ENCODE results near the gene PRRT4.

PRRT4 gene

GRCh38 chr7:128349466-128349825 lies 12.0 kb downstream of the PRRT4 start:
- H3K36me3 ChIP-seq (ENCODE audit: control insufficient read depth, insufficient read depth, low read length): no peaks in the 10 kb centered on the region
- no peak for DNase-seq (ENCODE audit: extremely low read depth, insufficient read length)
- no peaks in the 10 kb centered on the region; the same call in none of the 2 replicates for H3K27me3 ChIP-seq (replicated peaks; ENCODE audit: control insufficient read depth, insufficient read depth, low read length)
- TF ChIP-seq CTCF (IDR thresholded peaks at IDR 0.05; ENCODE audit: insufficient read depth, low read length, poor library complexity, severe bottlenecking): no peak
- no peak overlapping the region for H3K4me3 ChIP-seq (replicated peaks; ENCODE audit: low read depth, low read length)

- peak; percentile 73 for TF ChIP-seq CTCF (IDR thresholded peaks at IDR 0.05; ENCODE audit: insufficient read depth, low read length, poor library complexity, severe bottlenecking)
- no peak overlapping the region for H3K4me3 ChIP-seq (replicated peaks; ENCODE audit: low read depth, low read length)
- no peak for DNase-seq (ENCODE audit: extremely low read depth, insufficient read length)
- H3K27me3 ChIP-seq (replicated peaks; ENCODE audit: control insufficient read depth, insufficient read depth, low read length): no peaks in the 10 kb centered on the region; the same call in none of the 2 replicates
- no peaks in the 10 kb centered on the region for H3K36me3 ChIP-seq (ENCODE audit: control insufficient read depth, insufficient read depth, low read length)
Measured at GRCh38 chr7:128347647-128348097, 13.8 kb downstream of the PRRT4 start.

DNA sequence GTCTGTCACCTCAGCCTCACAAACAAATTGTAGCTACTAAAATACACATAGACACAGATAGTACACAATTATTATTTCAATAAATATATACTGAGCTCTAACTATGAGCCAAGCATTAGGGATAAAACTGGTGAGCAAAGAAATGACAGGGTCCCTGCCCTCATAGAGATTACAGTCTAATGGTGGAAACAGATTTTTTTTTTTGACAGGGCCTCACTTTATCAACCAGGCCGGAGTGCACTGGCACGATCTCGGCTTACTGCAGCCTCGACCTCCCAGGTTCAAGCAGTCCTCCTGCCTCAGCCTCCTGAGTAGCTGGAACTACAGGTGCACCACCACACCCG lies 17.1 kb downstream of the PRRT4 start:
- TF ChIP-seq CTCF (IDR thresholded peaks at IDR 0.05; ENCODE audit: insufficient read depth, low read length, poor library complexity, severe bottlenecking): no peak
- Histone ChIP-seq H3K4me3 (replicated peaks; ENCODE audit: low read depth, low read length) (no peak overlapping the region), H3K36me3 (ENCODE audit: control insufficient read depth, insufficient read depth, low read length) (0 out of 2 replicates have a peak, but pooled peaks cover 2% of the 10 kb centered on the region), H3K27me3 (replicated peaks; ENCODE audit: control insufficient read depth, insufficient read depth, low read length) (no peaks in the 10 kb centered on the region; the same call in 1 of the 2 replicates)
- DNase-seq (ENCODE audit: extremely low read depth, insufficient read length): no peak

GRCh38 chr7:128343554-128344430 lies 17.7 kb downstream of the PRRT4 start, which contains the start of gene RBM28:
Gene RBM28, minus strand, starts transcription at chr7:128343908. Its CDS starts 115 bp downstream, at chr7:128343793.
- H3K27me3 ChIP-seq (replicated peaks; ENCODE audit: control insufficient read depth, insufficient read depth, low read length): no peaks in the 10 kb centered on the region; the same call in 1 of the 2 replicates
- no peak for TF ChIP-seq CTCF (IDR thresholded peaks at IDR 0.05; ENCODE audit: insufficient read depth, low read length, poor library complexity, severe bottlenecking)
- peak; percentile 91 for DNase-seq (ENCODE audit: extremely low read depth, insufficient read length)

DNA sequence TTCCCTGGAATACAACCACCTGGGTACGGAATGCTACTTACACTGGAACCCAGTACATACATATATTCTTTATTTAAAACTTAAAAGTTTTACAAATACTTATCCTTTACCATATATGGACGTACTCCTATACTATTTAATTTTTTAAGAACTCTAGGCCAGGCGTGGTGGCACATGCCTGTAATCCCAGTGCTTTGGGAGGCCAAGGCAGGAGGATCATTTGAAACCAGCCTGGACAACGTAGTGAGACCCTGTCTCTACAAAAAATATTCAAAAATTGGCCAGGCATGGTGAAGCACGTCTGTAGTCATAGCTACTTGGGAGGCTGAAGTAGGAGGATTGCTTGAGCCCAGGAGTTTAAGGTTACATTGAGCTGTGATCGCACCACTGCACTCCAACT lies 19.8 kb downstream of the PRRT4 start:
- Histone ChIP-seq H3K4me3 (replicated peaks; ENCODE audit: low read depth, low read length) (no peak overlapping the region), H3K27me3 (replicated peaks; ENCODE audit: control insufficient read depth, insufficient read depth, low read length) (no peaks in the 10 kb centered on the region), H3K36me3 (ENCODE audit: control insufficient read depth, insufficient read depth, low read length) (peaks cover 2% of the 10 kb centered on the region; the same call in 1 of the 2 replicates)
- DNase-seq (ENCODE audit: extremely low read depth, insufficient read length): no peak
- TF ChIP-seq CTCF (IDR thresholded peaks at IDR 0.05; ENCODE audit: insufficient read depth, low read length, poor library complexity, severe bottlenecking): no peak

More at GRCh38 chr7:128343554-128344430, 17.7 kb downstream of the PRRT4 start, which contains the start of gene RBM28:
- Histone ChIP-seq H3K36me3 (ENCODE audit: control insufficient read depth, insufficient read depth, low read length) (0 out of 2 replicates have a peak, but pooled peaks cover 2% of the 10 kb centered on the region), H3K4me3 (replicated peaks; ENCODE audit: low read depth, low read length) (peak within 1 kb of the TSS; percentile 86)

Data from GM06990 (cell line).